Measurements from ENCODE around the gene RNF112.

Gene RNF112

GRCh38 chr17:19421219-19421618 lies 10.2 kb downstream of the RNF112 start:
- no peak for DNase-seq (ENCODE audit: low spot score)
- CTCF ChIA-PET = no interaction called here
- no peak for TF ChIP-seq CTCF (conservative IDR thresholded peaks at IDR 0.05; ENCODE audit: low read depth)
- POLR2A ChIA-PET (ENCODE audit: low non-redundant PET) = no interaction called here
- H3K27ac ChIP-seq = no peak overlapping the region

- TF ChIP-seq CTCF (conservative IDR thresholded peaks at IDR 0.05; ENCODE audit: low read depth) = no peak
- no peak overlapping the region for H3K27ac ChIP-seq
- no peak for DNase-seq (ENCODE audit: low spot score)
- CTCF ChIA-PET = no interaction called here
- POLR2A ChIA-PET (ENCODE audit: low non-redundant PET) = no interaction called here
These were observed 10.9 kb downstream of the RNF112 start for GRCh38 chr17:19421926-19422325.

- CTCF ChIA-PET = interaction anchor here (0.8 to 1.4 kb wide), 2 partner anchors 22 to 62 kb away, joined by 3 to 4 read pairs; partner anchors contain the start of gene B9D1
- H3K27ac ChIP-seq = no peak overlapping the region
- POLR2A ChIA-PET (ENCODE audit: low non-redundant PET) = no interaction called here
- TF ChIP-seq CTCF (conservative IDR thresholded peaks at IDR 0.05; ENCODE audit: low read depth) = no peak
- no peak for DNase-seq (ENCODE audit: low spot score)
These were observed 14.2 kb downstream of the RNF112 start for GRCh38 chr17:19424934-19425868.

GRCh38 chr17:19426631-19427030 lies 15.6 kb downstream of the RNF112 start:
- H3K27ac ChIP-seq = no peak overlapping the region
- POLR2A ChIA-PET (ENCODE audit: low non-redundant PET) = no interaction called here
- TF ChIP-seq CTCF (conservative IDR thresholded peaks at IDR 0.05; ENCODE audit: low read depth) = no peak
- CTCF ChIA-PET = interaction anchor here (0.7 to 1.4 kb wide), 2 partner anchors 20 to 64 kb away, joined by 3 to 4 read pairs; partner anchors contain the start of gene B9D1
- DNase-seq (ENCODE audit: low spot score) = no peak

- ChIA-PET POLR2A (ENCODE audit: low non-redundant PET) (no interaction called here), CTCF (no interaction called here)
- H3K27ac ChIP-seq = no peak overlapping the region
- no peak for DNase-seq (ENCODE audit: low spot score)
- no peak for TF ChIP-seq CTCF (conservative IDR thresholded peaks at IDR 0.05; ENCODE audit: low read depth)
These were observed 20.7 kb downstream of the RNF112 start for GRCh38 chr17:19431691-19432090.

GRCh38 chr17:19433255-19433654 lies 22.2 kb downstream of the RNF112 start:
- H3K27ac ChIP-seq = no peak overlapping the region
- TF ChIP-seq CTCF (conservative IDR thresholded peaks at IDR 0.05; ENCODE audit: low read depth) = no peak
- POLR2A ChIA-PET (ENCODE audit: low non-redundant PET) = no interaction called here
- CTCF ChIA-PET = interaction anchor here (0.6 to 2.2 kb wide), 3 partner anchors 14 to 197 kb away, joined by 5 to 7 read pairs (median 5); partner anchors contain the start of gene B9D1
- DNase-seq (ENCODE audit: low spot score) = no peak

All from RWPE1 (cell line).